ENCODE results near the gene ANGPTL2.

ANGPTL2 gene

DNA sequence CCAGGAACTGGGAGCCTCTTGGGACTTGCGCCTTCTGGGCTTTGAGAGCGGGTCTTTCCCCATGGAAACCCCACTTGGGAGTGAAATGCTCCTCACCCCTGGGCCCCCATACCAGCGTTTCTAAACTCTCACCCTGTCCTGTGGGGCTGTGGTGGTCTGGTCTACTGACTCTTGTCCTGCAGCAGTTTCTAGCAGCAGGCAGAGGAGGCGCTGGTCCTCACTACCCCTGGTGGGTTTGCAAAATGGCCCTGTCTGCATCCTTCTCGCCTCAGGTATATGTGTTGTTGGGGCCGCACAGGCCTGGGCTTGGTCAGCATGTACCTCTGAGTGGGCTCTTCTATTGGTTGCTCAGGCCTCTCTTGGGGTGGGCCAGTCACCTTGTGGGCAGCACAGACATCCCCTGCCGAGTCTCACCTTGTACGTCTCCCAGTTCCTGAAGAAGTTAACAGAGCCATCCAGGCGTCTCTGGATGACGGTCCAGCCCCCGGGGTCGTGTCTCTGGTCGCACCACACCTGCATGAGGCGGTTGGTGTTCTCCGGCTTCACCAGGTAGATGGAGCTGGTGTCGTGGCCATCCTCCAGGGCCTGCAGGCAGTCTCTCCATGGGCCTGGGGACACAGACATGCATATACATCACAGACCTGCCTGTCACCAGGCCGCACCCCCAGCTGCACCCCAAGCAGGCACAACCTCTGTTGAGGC, 29.0 kb downstream of the ANGPTL2 start:
- DNase-seq (ENCODE audit: low read depth) = no peak

DNA sequence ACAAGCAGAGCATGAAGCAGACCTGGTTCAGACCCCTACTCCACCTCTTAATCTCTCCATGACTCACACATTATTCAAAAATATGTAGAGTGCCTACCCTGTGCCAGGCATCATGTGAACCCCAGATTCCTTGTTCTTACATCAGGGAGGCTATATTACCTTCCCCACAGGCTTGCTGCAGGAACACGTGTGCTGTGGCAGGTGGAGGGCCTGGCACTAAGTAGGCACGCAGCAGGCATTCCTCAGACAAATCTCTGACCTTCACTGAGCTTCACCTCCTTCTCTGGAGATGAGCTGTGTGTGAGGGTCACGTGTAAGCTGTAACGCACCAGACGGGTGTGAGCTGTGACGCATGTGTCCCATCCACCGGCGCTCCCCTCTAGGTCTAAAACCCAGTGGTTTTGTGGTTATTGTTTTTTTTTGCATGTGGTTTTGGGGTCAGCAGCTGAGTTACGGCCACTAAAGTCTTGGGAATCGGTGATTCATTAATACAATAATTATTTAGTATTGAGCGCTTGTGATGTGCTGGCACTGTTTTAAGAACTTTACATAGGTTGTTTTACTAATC, 30.3 kb downstream of the ANGPTL2 start:
- no peak for DNase-seq (ENCODE audit: low read depth)

GRCh38 chr9:127091526-127091925, 30.9 kb downstream of the ANGPTL2 start:
- DNase-seq (ENCODE audit: low read depth) = no peak

GRCh38 chr9:127090341-127090985, 32.0 kb downstream of the ANGPTL2 start:
- DNase-seq (ENCODE audit: low read depth) = no peak

- no peak for DNase-seq (ENCODE audit: low read depth)
These were observed 32.8 kb downstream of the ANGPTL2 start for GRCh38 chr9:127089631-127090081.

GRCh38 chr9:127088724-127089615, 33.5 kb downstream of the ANGPTL2 start:
- no peak for DNase-seq (ENCODE audit: low read depth)

DNA sequence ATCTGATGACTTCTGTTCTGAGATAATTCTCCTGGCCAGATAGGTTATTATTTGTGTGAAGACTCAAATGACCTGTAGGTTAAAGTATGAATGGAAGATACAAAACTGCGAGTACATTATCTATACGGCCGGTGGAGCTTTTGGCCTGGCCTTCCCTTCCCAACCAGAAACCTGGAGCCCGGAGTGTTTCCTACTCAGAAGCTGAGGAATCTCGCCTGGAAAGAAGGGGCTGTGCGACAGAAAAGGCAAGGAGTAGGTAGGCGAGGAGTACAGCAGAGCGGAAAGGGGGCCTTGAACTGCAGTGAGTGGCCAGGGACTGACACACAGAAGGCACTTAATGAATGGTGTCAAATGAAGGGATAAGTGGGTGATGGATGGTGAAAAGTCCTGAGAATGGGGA, 34.6 kb downstream of the ANGPTL2 start:
- no peak for DNase-seq (ENCODE audit: low read depth)

DNA sequence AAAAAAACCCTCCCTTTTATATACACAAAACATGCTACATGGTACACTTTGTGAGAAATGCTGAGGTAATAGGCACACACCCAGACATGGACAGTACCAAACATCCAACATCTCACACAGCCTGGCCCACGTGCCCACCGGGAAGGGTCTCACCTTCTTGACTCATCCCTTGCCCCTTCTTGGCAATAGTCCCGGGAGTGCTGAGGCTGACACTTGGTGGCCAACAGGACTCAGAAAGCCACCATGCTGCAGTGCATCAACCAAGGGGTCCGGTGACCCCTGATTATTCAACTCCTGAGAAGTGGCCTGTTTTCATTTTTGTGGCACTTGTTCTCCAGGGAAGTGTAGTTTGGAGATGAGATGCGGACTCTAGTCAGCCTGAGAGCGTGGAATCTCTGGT, 35.0 kb downstream of the ANGPTL2 start:
- no peak for DNase-seq (ENCODE audit: low read depth)

DNA sequence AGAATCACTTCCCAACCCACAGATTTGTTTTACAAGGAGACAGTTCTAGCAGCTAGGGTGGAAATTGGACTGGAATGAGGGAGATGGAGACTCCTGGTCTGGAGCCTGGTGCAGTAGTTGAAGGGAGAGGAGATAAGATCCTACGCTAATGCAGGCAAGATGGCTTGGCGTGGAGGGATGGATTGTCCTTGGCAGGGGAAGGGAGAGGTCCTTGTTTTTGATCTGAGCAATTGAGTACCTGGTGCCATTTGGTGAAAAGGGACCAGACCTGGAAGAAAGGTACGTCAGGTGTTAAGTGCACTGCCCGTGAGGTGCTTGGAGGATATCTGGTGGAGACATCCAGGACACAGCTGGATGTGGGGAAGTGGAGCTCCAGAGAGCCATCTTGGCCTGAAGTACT, 35.7 kb downstream of the ANGPTL2 start:
- no peak for DNase-seq (ENCODE audit: low read depth)

DNA sequence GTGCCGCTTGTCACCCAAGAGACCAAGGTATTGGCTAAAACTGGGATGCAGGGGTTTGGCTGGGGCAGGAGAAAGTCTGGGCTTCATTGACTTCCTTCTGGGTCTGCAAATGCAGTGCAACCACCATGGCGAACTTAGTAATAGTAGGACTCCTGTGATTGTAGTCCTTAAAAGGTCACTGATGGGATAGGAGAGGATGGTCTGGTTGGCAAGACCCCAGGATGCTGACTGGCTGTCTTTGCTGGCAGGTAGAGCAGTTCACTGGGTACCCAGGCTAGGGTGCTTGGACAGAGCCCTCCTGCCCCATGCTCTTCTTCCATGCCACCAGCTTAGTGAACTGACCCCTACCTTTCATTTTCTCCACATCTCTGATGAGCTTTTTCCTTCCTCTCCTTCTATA, 37.2 kb downstream of the ANGPTL2 start:
- DNase-seq (ENCODE audit: low read depth) = no peak

- no peak for DNase-seq (ENCODE audit: low read depth)
These were observed 38.1 kb downstream of the ANGPTL2 start for GRCh38 chr9:127084076-127085039.

DNA sequence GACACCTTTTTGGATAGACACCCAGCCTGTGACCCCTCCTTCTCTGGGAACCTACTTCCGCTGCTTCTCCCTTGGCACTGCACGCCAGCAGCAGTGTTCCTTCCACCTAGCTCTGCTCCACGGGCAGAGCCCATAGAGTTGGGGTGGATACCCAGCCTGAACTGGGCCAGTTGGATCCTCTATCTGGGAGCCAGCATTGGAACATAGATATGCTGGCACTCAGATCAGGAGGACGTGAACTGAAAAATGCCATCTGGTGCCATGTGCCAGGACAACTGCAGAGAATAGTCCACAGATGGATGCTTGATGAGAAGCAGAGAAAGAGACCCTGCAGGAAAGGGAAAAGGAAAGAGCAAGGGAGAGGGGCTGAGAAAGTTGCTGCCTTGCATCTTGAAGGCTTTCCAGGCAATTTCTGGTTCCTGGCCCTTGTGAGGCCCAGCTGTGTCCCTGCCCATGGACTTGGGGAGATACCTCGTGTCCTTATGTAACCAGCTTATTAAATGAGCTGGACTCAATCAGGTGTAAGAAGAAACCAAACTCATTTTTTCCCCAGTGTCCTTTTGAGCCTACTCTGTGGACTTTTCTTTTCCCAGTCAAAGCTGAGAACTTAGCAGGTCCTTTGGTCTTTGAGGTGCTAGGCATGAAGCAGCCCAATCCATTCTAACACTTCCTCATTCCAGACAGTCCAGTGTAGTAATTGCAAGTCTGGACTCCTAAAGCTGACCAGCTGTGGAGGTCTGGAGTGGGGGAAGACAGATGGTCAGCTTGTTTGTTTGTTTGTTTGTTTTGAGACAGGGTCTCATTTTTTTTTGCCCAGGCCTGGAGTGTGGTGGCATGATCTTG, 39.1 kb downstream of the ANGPTL2 start:
- DNase-seq (ENCODE audit: low read depth) = no peak

- DNase-seq (ENCODE audit: low read depth) = no peak
These were observed 40.9 kb downstream of the ANGPTL2 start for GRCh38 chr9:127081250-127082185.

- no peak for DNase-seq (ENCODE audit: low read depth)
These were observed 42.8 kb downstream of the ANGPTL2 start for GRCh38 chr9:127079446-127080140.

DNA sequence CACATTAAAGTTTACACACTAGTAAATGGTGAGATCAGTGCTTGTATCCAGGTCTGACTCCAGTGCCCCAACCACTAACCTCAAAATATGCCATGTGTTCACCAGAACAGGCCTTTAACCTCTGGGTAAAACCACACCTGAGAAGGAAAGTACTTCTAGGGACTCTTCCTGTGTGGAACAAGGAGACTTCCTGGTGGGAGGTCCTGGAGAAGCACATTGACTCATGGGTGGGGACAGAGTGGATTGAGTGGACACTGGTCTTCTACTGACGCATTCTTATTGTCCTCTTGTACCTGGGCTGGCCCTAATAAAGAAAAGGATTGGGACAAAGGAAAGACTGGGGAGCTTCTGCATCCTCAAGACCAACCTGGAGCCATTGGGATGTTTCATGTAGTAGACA, 43.4 kb downstream of the ANGPTL2 start:
- no peak for DNase-seq (ENCODE audit: low read depth)

GRCh38 chr9:127078336-127078735, 44.1 kb downstream of the ANGPTL2 start:
- DNase-seq (ENCODE audit: low read depth) = no peak

DNA sequence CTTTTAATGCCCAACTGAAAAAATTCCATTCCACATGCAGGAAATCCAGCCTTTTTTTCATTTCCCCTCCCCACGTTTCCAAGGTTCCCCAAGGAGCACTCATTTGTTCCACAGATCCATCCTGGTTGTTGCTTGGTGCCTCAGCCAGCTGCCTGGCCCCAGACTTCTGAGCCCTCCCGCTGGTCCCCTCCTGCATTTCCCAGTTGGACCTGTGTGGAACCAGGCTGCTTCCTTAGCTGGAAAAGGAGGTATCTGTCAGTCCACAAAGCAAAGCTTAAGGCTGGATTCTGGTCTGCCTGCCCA, 44.8 kb downstream of the ANGPTL2 start:
- DNase-seq (ENCODE audit: low read depth) = no peak

DNA sequence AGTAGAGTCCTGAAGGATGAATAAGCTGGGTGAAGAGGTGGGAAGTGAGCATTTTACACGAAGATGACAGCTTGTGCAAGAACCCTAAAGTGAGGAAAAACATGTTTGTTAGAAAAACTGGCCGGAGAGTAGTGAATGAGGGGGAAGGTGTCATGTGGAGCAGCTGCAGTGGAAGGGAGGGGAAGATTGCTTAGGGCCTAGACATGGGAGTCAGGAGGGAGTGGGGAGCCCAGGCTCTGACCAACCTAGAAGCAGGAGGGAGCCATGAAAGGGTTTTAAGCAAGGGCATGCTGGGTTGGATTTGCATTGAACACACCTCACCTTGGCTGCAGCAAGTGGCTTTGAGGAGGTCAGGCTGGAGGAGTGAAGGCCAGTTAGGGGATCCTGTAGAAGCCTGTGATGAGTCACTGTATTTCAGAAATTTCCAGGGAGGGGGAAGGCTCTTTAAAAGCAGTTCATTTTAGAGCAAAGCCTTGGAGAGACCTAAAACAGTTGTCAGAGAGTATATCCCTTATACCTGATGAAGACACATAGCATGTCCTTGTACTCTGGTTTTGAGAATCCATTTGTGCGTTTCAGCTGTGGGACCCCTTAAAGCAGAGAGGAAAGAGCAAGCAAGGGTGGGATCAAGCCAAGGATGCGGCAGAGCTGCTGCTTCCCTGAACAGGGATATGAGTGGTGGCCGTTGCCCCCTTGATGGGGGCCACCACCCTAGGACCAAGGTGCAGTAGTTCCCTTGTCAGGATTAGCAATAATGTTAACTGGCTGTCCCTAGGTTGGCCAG, 45.4 kb downstream of the ANGPTL2 start:
- no peak for DNase-seq (ENCODE audit: low read depth)

All from CMK (cell line).